Jurkat, Clone E6-1 (cell line): Measurements from ENCODE around the gene PIK3AP1.
"Not testable (repeated sequence)": the region's sequence is repeated elsewhere in the genome, so short reads cannot be mapped to it uniquely, and the experiment has no call there.

Experiments
- DNase-seq: peaks from one replicate; pipeline ENCODE4 v3.0.0-alpha.2; 2011; ENCODE audit warnings: low read depth, low spot score
- H3K4me3 ChIP-seq: 2 replicates; pipeline ENCODE4 v1.5.1; 2011; ENCODE audit warnings: mild to moderate bottlenecking, low read length, control low read depth, moderate library complexity

PIK3AP1 gene

GRCh38 chr10:96680463-96680862 is 39.9 kb downstream of the PIK3AP1 start:
- not testable (repeated sequence) for DNase-seq, H3K4me3 ChIP-seq

GRCh38 chr10:96678725-96679124 is 41.6 kb downstream of the PIK3AP1 start:
- H3K4me3 ChIP-seq = no peak overlapping the region
- no peak for DNase-seq

- DNase-seq = no peak
- H3K4me3 ChIP-seq = no peak overlapping the region
Observed at GRCh38 chr10:96676272-96677112, 43.8 kb downstream of the PIK3AP1 start.

- no peak overlapping the region for H3K4me3 ChIP-seq
- DNase-seq = no peak
Observed at GRCh38 chr10:96675846-96676245, 44.5 kb downstream of the PIK3AP1 start.

- H3K4me3 ChIP-seq = no peak overlapping the region
- no peak for DNase-seq
Observed at GRCh38 chr10:96673318-96674099, 46.8 kb downstream of the PIK3AP1 start.

GRCh38 chr10:96672481-96673175 is 47.7 kb downstream of the PIK3AP1 start:
- no peak for DNase-seq

GRCh38 chr10:96671211-96671890 is 49.0 kb downstream of the PIK3AP1 start:
- no peak overlapping the region for H3K4me3 ChIP-seq
- no peak for DNase-seq

More at GRCh38 chr10:96672481-96673175, 47.7 kb downstream of the PIK3AP1 start:
- H3K4me3 ChIP-seq = no peak overlapping the region

GRCh38 chr10:96670786-96671185 is 49.5 kb downstream of the PIK3AP1 start:
- DNase-seq = no peak
- no peak overlapping the region for H3K4me3 ChIP-seq

GRCh38 chr10:96667401-96667800 is 52.9 kb downstream of the PIK3AP1 start:
- no peak overlapping the region for H3K4me3 ChIP-seq
- DNase-seq = no peak

- no peak for DNase-seq
- H3K4me3 ChIP-seq = no peak overlapping the region
Observed at GRCh38 chr10:96666741-96667140, 53.6 kb downstream of the PIK3AP1 start.

- DNase-seq = no peak
- no peak overlapping the region for H3K4me3 ChIP-seq
Observed at GRCh38 chr10:96665306-96665705, 55.0 kb downstream of the PIK3AP1 start.

- no peak overlapping the region for H3K4me3 ChIP-seq
- DNase-seq = no peak
Observed at GRCh38 chr10:96664563-96664962, 55.8 kb downstream of the PIK3AP1 start.

GRCh38 chr10:96663797-96664196 is 56.5 kb downstream of the PIK3AP1 start:
- no peak for DNase-seq
- no peak overlapping the region for H3K4me3 ChIP-seq

GRCh38 chr10:96661632-96662031 is 58.7 kb downstream of the PIK3AP1 start:
- DNase-seq = no peak

GRCh38 chr10:96660297-96660696 is 60.0 kb downstream of the PIK3AP1 start:
- no peak for DNase-seq

More at GRCh38 chr10:96661632-96662031, 58.7 kb downstream of the PIK3AP1 start:
- no peak overlapping the region for H3K4me3 ChIP-seq

GRCh38 chr10:96658844-96659243 is 61.5 kb downstream of the PIK3AP1 start:
- no peak for DNase-seq
- H3K4me3 ChIP-seq = no peak overlapping the region

More at GRCh38 chr10:96660297-96660696, 60.0 kb downstream of the PIK3AP1 start:
- H3K4me3 ChIP-seq = no peak overlapping the region

GRCh38 chr10:96657385-96657784 is 62.9 kb downstream of the PIK3AP1 start:
- no peak for DNase-seq
- H3K4me3 ChIP-seq = no peak overlapping the region

- no peak for DNase-seq
- no peak overlapping the region for H3K4me3 ChIP-seq
Observed at GRCh38 chr10:96656839-96657238, 63.5 kb downstream of the PIK3AP1 start.

- DNase-seq = no peak
- no peak overlapping the region for H3K4me3 ChIP-seq
Observed at GRCh38 chr10:96656198-96656577, 64.1 kb downstream of the PIK3AP1 start.
